ENCODE measurements around the gene UGT2B11.
"Not testable (repeated sequence)": the region's sequence is repeated elsewhere in the genome, so short reads cannot be mapped to it uniquely, and the experiment has no call there.

DNA sequence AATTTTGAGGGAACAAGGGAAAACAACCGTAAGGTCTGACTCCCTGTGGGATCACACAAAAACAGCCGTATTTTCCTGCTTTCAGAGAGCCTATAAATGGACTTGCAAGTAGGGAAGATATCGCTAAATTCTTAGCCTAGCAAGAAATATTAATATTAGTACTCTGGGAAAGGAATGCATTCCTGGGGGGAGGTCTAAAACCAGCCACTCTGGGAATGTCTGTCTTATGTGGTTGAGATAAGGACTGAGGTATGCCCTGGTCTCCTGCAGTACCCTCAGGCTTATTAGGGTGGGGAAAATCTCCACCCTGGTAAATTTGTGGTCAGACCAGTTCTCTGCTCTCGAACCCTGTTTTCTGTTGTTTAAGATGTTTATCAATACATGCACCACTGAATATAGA, 16.0 kb downstream of the UGT2B11 start:
- TF ChIP-seq, protein P1, sequence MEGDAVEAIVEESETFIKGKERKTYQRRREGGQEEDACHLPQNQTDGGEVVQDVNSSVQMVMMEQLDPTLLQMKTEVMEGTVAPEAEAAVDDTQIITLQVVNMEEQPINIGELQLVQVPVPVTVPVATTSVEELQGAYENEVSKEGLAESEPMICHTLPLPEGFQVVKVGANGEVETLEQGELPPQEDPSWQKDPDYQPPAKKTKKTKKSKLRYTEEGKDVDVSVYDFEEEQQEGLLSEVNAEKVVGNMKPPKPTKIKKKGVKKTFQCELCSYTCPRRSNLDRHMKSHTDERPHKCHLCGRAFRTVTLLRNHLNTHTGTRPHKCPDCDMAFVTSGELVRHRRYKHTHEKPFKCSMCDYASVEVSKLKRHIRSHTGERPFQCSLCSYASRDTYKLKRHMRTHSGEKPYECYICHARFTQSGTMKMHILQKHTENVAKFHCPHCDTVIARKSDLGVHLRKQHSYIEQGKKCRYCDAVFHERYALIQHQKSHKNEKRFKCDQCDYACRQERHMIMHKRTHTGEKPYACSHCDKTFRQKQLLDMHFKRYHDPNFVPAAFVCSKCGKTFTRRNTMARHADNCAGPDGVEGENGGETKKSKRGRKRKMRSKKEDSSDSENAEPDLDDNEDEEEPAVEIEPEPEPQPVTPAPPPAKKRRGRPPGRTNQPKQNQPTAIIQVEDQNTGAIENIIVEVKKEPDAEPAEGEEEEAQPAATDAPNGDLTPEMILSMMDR (IDR thresholded peaks at IDR 0.05; ENCODE audit: low read length) = not testable (repeated sequence)
- not testable (repeated sequence) for TF ChIP-seq EZH2 (optimal IDR thresholded peaks at IDR 0.05; ENCODE audit: low read depth, low read length); EZH2phosphoT487 (IDR thresholded peaks at IDR 0.05; ENCODE audit: low read length)
